PC-3 (cell line): ENCODE data around the gene PAFAH1B2.

Experiments used
- CTCF ChIP-seq: fragments of 300-600 bp; sonication (generic); conservative IDR thresholded peaks from 2 replicates; pipeline ENCODE4 v1.5.1; 2017; ENCODE audit warnings: antibody characterized with exemption, low read depth, mild to moderate bottlenecking, low read length
- EZH2 ChIP-seq: fragments of 300-600 bp; sonication (generic); IDR thresholded peaks from one replicate; pipeline ENCODE4 v1.6.1; 2017; ENCODE audit warnings: antibody characterized with exemption, mild to moderate bottlenecking, low read length; ENCODE audit not compliant: unreplicated experiment
- EZH2phosphoT487 ChIP-seq: fragments of 300-600 bp; sonication (generic); IDR thresholded peaks from 2 replicates; pipeline ENCODE4 v1.6.1; 2018; ENCODE audit warnings: mild to moderate bottlenecking, antibody characterized with exemption, low read length, borderline replicate concordance

- TF ChIP-seq EZH2: no peak
- no peak for TF ChIP-seq CTCF
- no peak for TF ChIP-seq EZH2phosphoT487
Measured at GRCh38 chr11:117143390-117143789, 697 bp upstream of the PAFAH1B2 start.
